ENCODE results near the gene STUM. TPM values are rescaled to one million over a fixed set of nuclear protein-coding genes. Genes with fewer than 3 reads are reported as not detected.

STUM gene
- total RNA-seq, 3 donors from 2014 or later: 1.1 to 7.2 (median 2.2) TPM

GRCh38 chr1:226603022-226603857 lies 54.7 kb downstream of the STUM start:
- peaks cover 12 to 23% of the 10 kb centered on the region in 2 donors for H3K4me1 ChIP-seq

GRCh38 chr1:226603858-226604559 lies 55.4 kb downstream of the STUM start:
- Histone ChIP-seq H3K4me3 (peak overlapping the region in 1 of 3 donors; percentile 56), H3K27me3 (no peaks in the 10 kb centered on the region), H3K9me3 (no peaks in the 10 kb centered on the region), H3K4me1 (peaks cover 12 to 23% of the 10 kb centered on the region in 2 donors), H3K36me3 (no peaks in the 10 kb centered on the region), H3K27ac (peak overlapping the region; percentile 90 to 99)
- no peak for DNase-seq (ENCODE audit: low spot score in 2 of 2)
- no peak for TF ChIP-seq POLR2AphosphoS5 (IDR thresholded peaks at IDR 0.05)
- TF ChIP-seq CTCF (IDR thresholded peaks at IDR 0.05): no peak
- TF ChIP-seq POLR2A (IDR thresholded peaks at IDR 0.05): no peak
- intact Hi-C loops (cut with DNase I; ENCODE audit: low total_unique reads): loop anchor here (10.0 kb wide), 1 partner anchor 59 kb away; the partner anchor contains the start of gene STUM

More at GRCh38 chr1:226603022-226603857, 54.7 kb downstream of the STUM start:
- Histone ChIP-seq H3K9me3 (no peaks in the 10 kb centered on the region), H3K27me3 (no peaks in the 10 kb centered on the region), H3K4me3 (peak overlapping the region in 2 of 3 donors; percentile 12 to 56), H3K36me3 (no peaks in the 10 kb centered on the region), H3K27ac (peak overlapping the region; percentile 90 to 99)
- TF ChIP-seq CTCF (IDR thresholded peaks at IDR 0.05) (no peak), POLR2AphosphoS5 (IDR thresholded peaks at IDR 0.05) (no peak), POLR2A (IDR thresholded peaks at IDR 0.05) (no peak)
- DNase-seq (ENCODE audit: low spot score in 2 of 2): peak; percentile 57 to 62
- intact Hi-C loops (cut with DNase I; ENCODE audit: low total_unique reads): loop anchor here (10.0 kb wide), 1 partner anchor 58 kb away; the partner anchor contains the start of gene STUM

- DNase-seq (ENCODE audit: low spot score in 2 of 2): no peak
- Histone ChIP-seq H3K4me3 (peak overlapping the region in 1 of 3 donors; percentile 11), H3K36me3 (no peaks in the 10 kb centered on the region), H3K4me1 (peaks cover 12 to 23% of the 10 kb centered on the region in 2 donors), H3K27me3 (no peaks in the 10 kb centered on the region), H3K9me3 (no peaks in the 10 kb centered on the region), H3K27ac (peak overlapping the region; percentile 90 to 99)
- TF ChIP-seq POLR2AphosphoS5 (IDR thresholded peaks at IDR 0.05) (no peak), POLR2A (IDR thresholded peaks at IDR 0.05) (no peak), CTCF (IDR thresholded peaks at IDR 0.05) (no peak)
- intact Hi-C loops (cut with DNase I; ENCODE audit: low total_unique reads): loop anchor here (10.0 kb wide), 1 partner anchor 60 kb away; the partner anchor contains the start of gene STUM
These were observed 56.2 kb downstream of the STUM start for GRCh38 chr1:226604560-226605317.

GRCh38 chr1:226605318-226605950 lies 56.9 kb downstream of the STUM start:
- Histone ChIP-seq H3K9me3 (no peaks in the 10 kb centered on the region), H3K36me3 (no peaks in the 10 kb centered on the region), H3K27me3 (no peaks in the 10 kb centered on the region), H3K4me3 (no peak overlapping the region), H3K4me1 (peaks cover 12 to 23% of the 10 kb centered on the region in 2 donors), H3K27ac (peak overlapping the region in 1 of 2 donors; percentile 99)
- TF ChIP-seq CTCF (IDR thresholded peaks at IDR 0.05): no peak
- no peak for TF ChIP-seq POLR2A (IDR thresholded peaks at IDR 0.05)
- TF ChIP-seq POLR2AphosphoS5 (IDR thresholded peaks at IDR 0.05): no peak
- intact Hi-C loops (cut with DNase I; ENCODE audit: low total_unique reads): loop anchor here (10.0 kb wide), 1 partner anchor 61 kb away; the partner anchor contains the start of gene STUM
- no peak for DNase-seq (ENCODE audit: low spot score in 2 of 2)
